Skeletal muscle tissue (tissue), 4 donors: Measurements from ENCODE around the gene GID8. TPM values are rescaled to one million over a fixed set of nuclear protein-coding genes. Genes with fewer than 3 reads are reported as not detected.

Experiments
- H3K27ac ChIP-seq: one replicate; pipeline ENCODE4 v1.7.0; 2013; ENCODE audit warnings: mild to moderate bottlenecking, low read depth, low read length, inconsistent platforms
- H3K27me3 ChIP-seq, 3 donors: one replicate each; pipeline ENCODE4 v1.7.0; 2013; ENCODE audit warnings: low read length in 3 of 3; ENCODE audit not compliant: control insufficient read depth in 3 of 3, insufficient read depth in 3 of 3
- H3K36me3 ChIP-seq, 3 donors: one replicate each; pipeline ENCODE4 v1.7.0; 2013; ENCODE audit warnings: low read length in 3 of 3; ENCODE audit not compliant: control insufficient read depth in 3 of 3, insufficient read depth in 3 of 3
- H3K4me1 ChIP-seq, 3 donors: one replicate each; pipeline ENCODE4 v1.7.0; 2013; ENCODE audit warnings: low read length in 3 of 3, mild to moderate bottlenecking in 3 of 3; ENCODE audit not compliant: control insufficient read depth in 3 of 3, insufficient read depth in 3 of 3
- H3K4me3 ChIP-seq, 3 donors: one replicate each; pipeline ENCODE4 v1.7.0; 2013; ENCODE audit warnings: low read length in 3 of 3
- H3K9ac ChIP-seq, 3 donors: one replicate each; pipeline ENCODE4 v1.7.0; 2013; ENCODE audit warnings: low read length in 3 of 3, mild to moderate bottlenecking in 3 of 3, moderate library complexity in 2 of 3, low read depth in 1 of 3
- H3K9me3 ChIP-seq, 3 donors: one replicate each; pipeline ENCODE4 v1.7.0; 2013; ENCODE audit warnings: low read length in 3 of 3; ENCODE audit not compliant: control insufficient read depth in 3 of 3
- total RNA-seq: library from RNA; depleted of rRNA; stranded (reverse); fragments of >200 nt; gene quantifications from one replicate; pipeline ENCODE4 v1.2.3, GENCODE V29; 2014
- donor health status: Osteomylitis.

The GID8 gene
- total RNA-seq, 1 donor from 2014 or later: 28.7 TPM

DNA sequence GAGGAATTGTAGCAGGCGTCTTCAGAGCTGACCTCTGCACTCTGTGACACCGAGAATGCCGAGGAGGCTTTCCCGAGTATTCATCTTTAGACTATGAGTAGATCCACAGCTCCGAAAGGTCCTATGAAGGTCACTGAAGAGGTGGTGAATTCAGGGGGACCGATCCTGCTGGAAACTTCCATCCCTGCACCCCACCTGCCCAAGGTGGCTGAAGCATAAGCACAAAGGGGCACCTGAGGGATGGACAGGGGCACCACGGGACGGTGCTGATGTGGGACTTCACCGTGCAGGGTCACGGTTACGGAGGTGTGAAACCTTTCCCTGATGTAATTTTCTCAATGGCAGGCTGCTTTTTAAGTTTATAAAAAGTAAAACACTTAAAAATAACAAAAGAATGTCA lies 36.1 kb upstream of the GID8 start:
- peaks cover 15 to 29% (median 29%) of the 10 kb centered on the region in 3 donors for H3K4me1 ChIP-seq
- no peak overlapping the region for H3K9ac ChIP-seq
- H3K4me3 ChIP-seq: no peak overlapping the region
- H3K27me3 ChIP-seq: peaks cover 0 to 17% (median 0%) of the 10 kb centered on the region in 3 donors
- no peaks in the 10 kb centered on the region for H3K9me3 ChIP-seq
- H3K36me3 ChIP-seq: peaks cover 39 to 57% (median 43%) of the 10 kb centered on the region in 3 donors
- no peak overlapping the region for H3K27ac ChIP-seq

DNA sequence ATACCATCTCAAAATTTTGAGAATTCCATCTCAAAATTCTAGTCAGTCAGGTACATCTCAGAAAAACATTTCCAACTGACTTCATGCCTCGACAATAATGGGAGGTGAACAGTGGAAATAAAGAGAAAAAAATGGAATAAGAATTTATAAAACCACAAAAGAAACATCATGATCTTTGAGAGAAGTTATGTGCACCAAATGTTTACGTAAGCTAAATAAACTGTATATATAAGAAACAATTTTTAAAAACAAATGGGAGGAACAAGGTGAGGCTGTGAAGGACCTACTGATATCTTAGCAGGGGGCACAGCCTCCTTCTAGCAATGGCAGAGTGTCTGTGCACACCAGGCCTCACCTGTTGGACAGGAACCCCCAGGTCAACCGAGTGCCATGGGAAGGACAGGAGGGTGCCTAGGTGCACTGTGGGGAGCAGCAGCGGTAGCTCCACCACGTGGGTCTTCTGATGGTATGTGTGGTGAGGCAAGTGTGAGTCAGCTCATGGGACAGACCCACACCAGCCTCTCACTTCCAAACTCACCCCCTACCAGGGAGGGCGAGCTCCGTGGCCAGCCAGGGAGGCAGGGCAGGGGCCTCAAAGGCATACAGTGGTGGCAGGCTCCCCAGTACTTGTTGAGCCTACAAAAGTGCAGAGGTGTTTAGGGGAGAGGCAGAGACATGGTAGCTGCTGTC lies 34.9 kb upstream of the GID8 start:
- peaks cover 47 to 64% (median 54%) of the 10 kb centered on the region in 3 donors for H3K36me3 ChIP-seq

DNA sequence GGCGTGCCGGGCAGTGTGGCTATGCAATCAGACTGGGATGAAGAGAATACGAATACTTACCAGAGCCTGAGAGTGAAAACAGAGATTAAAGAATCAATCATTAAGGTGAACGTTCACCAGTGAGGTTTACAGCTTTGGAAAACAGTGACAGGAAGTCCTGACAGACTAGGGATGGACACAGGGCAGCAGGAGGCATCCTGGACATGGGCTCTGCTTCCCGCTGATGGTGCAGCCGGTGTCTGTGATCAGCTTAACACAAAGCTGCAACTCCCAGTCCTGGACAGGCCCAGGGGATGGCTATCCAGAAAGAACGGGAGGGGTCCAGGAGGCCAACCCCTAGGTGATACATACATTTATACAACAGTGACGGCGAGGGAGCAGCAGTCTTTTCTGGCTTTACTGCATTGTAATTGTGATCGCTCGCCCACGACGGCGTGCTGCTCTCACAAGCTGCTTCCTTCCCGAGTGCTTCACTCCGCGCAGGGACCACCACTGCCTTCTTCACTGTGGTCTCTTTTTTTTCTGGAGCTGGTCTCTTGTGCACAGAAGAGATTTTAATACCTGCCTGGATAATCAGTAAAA lies 32.3 kb upstream of the GID8 start:
- Histone ChIP-seq H3K27me3 (no peaks in the 10 kb centered on the region), H3K4me1 (peaks cover under 1 to 15% (median 13%) of the 10 kb centered on the region in 3 donors), H3K9ac (peak overlapping the region in 1 of 3 donors; percentile 11), H3K36me3 (peaks cover 71 to 89% (median 80%) of the 10 kb centered on the region in 3 donors), H3K9me3 (no peaks in the 10 kb centered on the region), H3K27ac (no peak overlapping the region), H3K4me3 (no peak overlapping the region)

More for the DNA sequence above, 34.9 kb upstream of the GID8 start:
- Histone ChIP-seq H3K4me3 (no peak overlapping the region), H3K9ac (no peak overlapping the region), H3K9me3 (no peaks in the 10 kb centered on the region), H3K27me3 (peaks cover 0 to 13% (median 0%) of the 10 kb centered on the region in 3 donors), H3K4me1 (peaks cover 15 to 29% (median 29%) of the 10 kb centered on the region in 3 donors), H3K27ac (no peak overlapping the region)

DNA sequence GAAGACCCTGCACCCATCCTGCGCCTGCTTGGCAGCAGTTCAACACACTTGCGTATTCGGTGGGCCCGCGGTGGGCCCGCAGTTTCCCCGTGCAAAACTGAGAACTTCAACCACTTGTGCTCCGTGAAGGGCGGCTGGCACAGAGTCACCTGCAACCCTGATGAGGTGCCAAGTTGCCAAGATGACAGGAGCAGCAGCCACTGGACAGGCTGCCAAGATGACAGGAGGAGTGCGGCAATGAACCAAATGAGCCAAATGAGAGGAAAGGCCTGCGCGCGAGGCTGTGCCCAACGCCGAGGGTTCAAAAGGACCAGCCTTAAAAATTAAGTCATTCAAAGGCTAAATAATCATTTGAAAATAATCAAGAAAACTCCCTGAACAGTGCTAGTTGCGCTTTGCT lies 31.7 kb upstream of the GID8 start:
- peaks cover 75 to 90% (median 84%) of the 10 kb centered on the region in 3 donors for H3K36me3 ChIP-seq
- H3K27ac ChIP-seq: no peak overlapping the region
- H3K4me3 ChIP-seq: no peak overlapping the region
- peak overlapping the region in 1 of 3 donors; percentile 11 for H3K9ac ChIP-seq
- peaks cover 0 to 12% (median 11%) of the 10 kb centered on the region in 3 donors for H3K4me1 ChIP-seq
- no peaks in the 10 kb centered on the region for H3K27me3 ChIP-seq
- no peaks in the 10 kb centered on the region for H3K9me3 ChIP-seq

DNA sequence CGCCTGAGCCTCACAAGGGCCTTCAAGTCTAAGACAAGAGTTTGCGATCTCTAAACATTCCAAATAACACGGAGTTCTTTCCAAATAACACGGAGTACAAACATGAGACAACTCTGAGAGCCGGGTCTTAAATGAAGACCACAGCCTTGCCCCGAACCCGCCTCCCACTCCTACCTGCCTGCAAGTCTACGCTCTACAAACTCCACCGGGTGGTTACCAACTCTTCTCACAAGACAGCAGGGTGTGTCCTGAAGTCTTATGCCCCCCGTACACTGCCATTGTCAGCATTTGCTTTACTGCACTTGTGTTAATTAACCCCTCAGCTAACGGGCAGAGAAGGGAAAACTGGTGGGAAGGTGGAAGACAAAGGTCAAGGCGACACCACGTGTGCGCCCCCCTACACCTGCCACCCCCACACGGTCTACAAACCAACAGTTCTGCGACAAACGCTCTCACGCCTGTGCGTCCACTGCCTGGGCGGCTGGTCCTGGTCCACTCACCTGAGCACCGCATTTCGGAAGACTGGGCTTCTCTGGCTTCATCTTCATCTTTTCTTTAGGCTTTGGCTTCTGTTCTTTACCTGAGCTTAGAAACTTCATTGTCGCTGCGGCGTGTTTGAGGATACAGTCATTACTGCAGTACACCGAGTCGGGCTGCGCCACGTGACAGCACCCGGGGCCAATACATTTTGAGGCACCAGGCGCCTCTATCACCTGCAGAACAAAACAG lies 31.1 kb upstream of the GID8 start:
- peaks cover 78 to 92% (median 86%) of the 10 kb centered on the region in 3 donors for H3K36me3 ChIP-seq
- peaks cover 0 to 12% (median 11%) of the 10 kb centered on the region in 3 donors for H3K4me1 ChIP-seq
- H3K27ac ChIP-seq: no peak overlapping the region
- H3K27me3 ChIP-seq: no peaks in the 10 kb centered on the region
- H3K4me3 ChIP-seq: no peak overlapping the region
- peak overlapping the region in 1 of 3 donors; percentile 16 for H3K9ac ChIP-seq
- no peaks in the 10 kb centered on the region for H3K9me3 ChIP-seq

DNA sequence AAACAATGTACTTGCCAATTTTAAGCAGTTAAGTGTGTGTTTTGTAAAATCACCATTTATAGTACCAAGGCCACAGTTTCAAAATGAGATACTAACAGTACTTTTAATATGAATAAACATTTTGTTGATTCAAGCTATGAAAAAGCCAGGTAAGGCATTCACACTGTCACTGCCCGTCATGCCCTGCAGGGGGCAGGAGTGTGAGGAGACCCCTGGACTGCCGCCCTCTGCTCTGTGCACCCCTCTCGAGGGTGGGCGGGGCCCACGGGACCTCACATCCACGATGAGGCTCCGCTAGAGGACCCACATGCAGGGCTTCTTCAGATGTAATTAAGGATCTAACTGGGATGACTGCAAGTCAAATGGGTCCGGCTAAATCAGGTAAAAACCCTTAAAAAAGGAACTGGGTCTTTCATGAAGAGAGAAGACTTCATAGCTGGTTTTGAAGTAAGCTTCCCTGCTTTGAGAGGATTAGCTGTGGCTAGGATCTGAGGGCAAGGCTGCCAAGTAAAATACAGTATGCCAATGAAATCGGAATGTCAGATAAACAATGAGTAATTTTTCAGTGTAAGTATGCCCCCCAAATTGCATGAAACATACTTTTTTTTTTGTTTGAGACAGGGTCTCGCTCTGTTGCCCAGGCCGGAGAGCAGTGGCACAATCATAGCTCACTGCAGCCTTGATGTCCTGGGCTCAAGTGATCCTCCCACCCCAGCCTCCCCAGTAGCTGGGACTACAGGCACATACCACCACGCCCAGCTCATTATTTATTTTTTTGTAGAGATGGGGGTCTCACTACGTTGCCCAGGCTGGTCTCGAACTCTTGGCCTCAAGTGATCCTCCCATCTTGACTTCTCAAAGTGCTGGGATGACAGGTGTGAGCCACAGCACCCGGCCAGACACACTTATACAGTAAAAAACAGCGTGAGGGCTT lies 30.3 kb upstream of the GID8 start:
- Histone ChIP-seq H3K27ac (no peak overlapping the region), H3K9ac (peak overlapping the region in 1 of 3 donors; percentile 16), H3K27me3 (no peaks in the 10 kb centered on the region), H3K4me3 (no peak overlapping the region), H3K36me3 (peaks cover 79 to 88% (median 86%) of the 10 kb centered on the region in 3 donors), H3K4me1 (peaks cover 0 to 12% (median 11%) of the 10 kb centered on the region in 3 donors), H3K9me3 (no peaks in the 10 kb centered on the region)

DNA sequence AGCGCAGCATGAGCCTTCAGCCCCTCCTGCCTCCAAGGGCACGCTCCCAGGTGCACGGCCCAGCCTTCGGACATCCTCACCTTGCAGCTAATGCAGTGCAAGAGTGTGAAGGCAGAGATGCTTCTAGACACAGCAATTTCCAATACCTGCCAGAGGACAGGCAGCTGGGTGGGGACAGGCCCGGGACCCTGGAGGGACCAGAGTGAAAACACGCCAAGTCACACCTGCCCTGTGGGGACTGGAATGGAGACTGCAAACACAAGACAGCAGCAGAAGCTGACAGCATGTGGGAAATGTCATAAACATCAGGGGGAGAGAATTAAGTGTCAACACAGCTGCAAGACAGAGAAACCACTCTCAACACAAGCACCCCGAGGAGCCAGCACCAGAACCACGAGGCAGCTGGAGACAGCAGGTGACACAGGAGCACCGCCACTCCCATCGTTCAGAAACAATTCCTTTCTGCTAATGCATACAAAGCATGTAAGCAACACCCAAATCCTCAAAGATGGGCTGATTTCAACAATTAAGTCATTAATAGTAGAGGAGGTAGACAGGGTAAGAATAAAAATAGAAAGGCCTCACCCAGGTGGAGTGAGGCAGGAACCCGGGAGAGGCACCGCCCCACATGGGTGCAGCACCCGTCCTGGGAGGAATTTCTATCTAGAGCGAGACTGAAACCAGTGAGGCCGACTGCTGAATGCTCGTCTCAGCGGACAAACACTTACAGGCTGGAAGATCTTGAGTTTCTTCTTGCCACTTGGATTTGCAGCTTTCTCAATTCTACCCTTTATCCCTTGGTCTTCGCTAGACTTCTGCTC lies 28.8 kb upstream of the GID8 start:
- H3K4me3 ChIP-seq: no peak overlapping the region
- no peaks in the 10 kb centered on the region for H3K27me3 ChIP-seq
- no peaks in the 10 kb centered on the region for H3K9me3 ChIP-seq
- no peak overlapping the region for H3K9ac ChIP-seq
- peaks cover 9 to 20% (median 15%) of the 10 kb centered on the region in 3 donors for H3K4me1 ChIP-seq
- no peak overlapping the region for H3K27ac ChIP-seq
- peaks cover 74 to 80% (median 76%) of the 10 kb centered on the region in 3 donors for H3K36me3 ChIP-seq

DNA sequence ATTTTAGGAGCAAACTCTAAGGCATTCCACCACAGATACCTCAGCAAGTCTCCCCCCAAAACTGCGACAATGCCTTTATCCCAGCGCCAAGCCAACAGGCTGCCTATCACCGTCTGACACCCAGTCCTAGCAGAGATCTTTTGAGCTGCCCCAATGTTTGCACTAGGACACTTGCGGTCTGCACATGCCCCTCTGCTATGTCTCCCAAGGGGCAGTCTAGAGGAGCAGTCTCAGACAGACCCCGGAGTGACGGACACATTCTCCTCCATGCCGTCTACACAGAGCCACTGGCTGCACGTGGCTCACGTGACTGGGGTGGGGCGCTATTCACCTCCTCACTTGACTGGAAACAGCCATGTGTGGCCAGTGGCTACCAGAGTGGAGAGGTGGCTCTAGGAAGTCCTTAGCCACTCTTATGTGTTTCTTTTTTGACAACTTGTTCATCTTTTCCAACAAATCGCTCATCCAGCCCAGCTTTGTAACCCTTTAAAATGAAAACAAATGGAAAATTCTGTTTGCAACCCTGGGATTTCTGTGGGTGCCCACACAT lies 27.7 kb upstream of the GID8 start:
- Histone ChIP-seq H3K4me3 (no peak overlapping the region), H3K27me3 (no peaks in the 10 kb centered on the region), H3K4me1 (peaks cover 20 to 29% (median 26%) of the 10 kb centered on the region in 3 donors), H3K27ac (no peak overlapping the region), H3K9me3 (no peaks in the 10 kb centered on the region), H3K9ac (no peak overlapping the region), H3K36me3 (peaks cover 63 to 73% (median 67%) of the 10 kb centered on the region in 3 donors)
